Fibroblast of skin of back (primary cell): ENCODE results near the gene MC1R. TPM values are rescaled to one million over a fixed set of nuclear protein-coding genes. Genes with fewer than 3 reads are reported as not detected.
A peak's percentile ranks its signal among the peaks of the same experiment; 100 is the strongest.
"Not testable (repeated sequence)": the region's sequence is repeated elsewhere in the genome, so short reads cannot be mapped to it uniquely, and the experiment has no call there.

Source experiments
- DNase-seq: peaks from one replicate; pipeline ENCODE4 v3.0.0-alpha.2; 2013
- polyA plus RNA-seq, 2 experiments: library from polyadenylated mRNA; unstranded; fragments of 120-200 nt; gene quantifications; one replicate each; pipeline ENCODE4 v1.2.1, GENCODE V29; 2013; ENCODE audit not compliant: insufficient read length in 2 of 2

Gene MC1R
- 4.6 TPM for polyA plus RNA-seq (2013, experiment 1 of 2; ENCODE audit: insufficient read length)
- 2.9 TPM for polyA plus RNA-seq (2013, experiment 2 of 2; ENCODE audit: insufficient read length)

GRCh38 chr16:89918453-89919347, at the start of gene MC1R:
Gene MC1R (plus strand): TSS chr16:89918862. CDS start chr16:89919259, 397 bp downstream.
- DNase-seq = peak; percentile 62

GRCh38 chr16:89869911-89870310, 48.8 kb upstream of the MC1R start:
- DNase-seq = no peak

GRCh38 chr16:89870440-89870839, 48.2 kb upstream of the MC1R start:
- no peak for DNase-seq

GRCh38 chr16:89871895-89872294, 46.8 kb upstream of the MC1R start:
- DNase-seq = no peak

GRCh38 chr16:89873109-89873971, 45.3 kb upstream of the MC1R start, which contains the start of gene TCF25:
Gene TCF25 (plus strand): TSS chr16:89873592. CDS start chr16:89873668, 76 bp downstream.
- peak; percentile 86 for DNase-seq

- peak; percentile 90 for DNase-seq
Observed at GRCh38 chr16:89873972-89874689, 44.5 kb upstream of the MC1R start.

GRCh38 chr16:89879123-89879522, 39.5 kb upstream of the MC1R start:
- DNase-seq = not testable (repeated sequence)

GRCh38 chr16:89880477-89881367, 37.9 kb upstream of the MC1R start:
- no peak for DNase-seq

- DNase-seq = no peak
Observed at GRCh38 chr16:89881368-89881730, 37.3 kb upstream of the MC1R start.

- no peak for DNase-seq
Observed at GRCh38 chr16:89883346-89884040, 35.2 kb upstream of the MC1R start.

- DNase-seq = no peak
Observed at GRCh38 chr16:89884041-89884421, 34.6 kb upstream of the MC1R start.

GRCh38 chr16:89887243-89887642, 31.4 kb upstream of the MC1R start:
- DNase-seq = no peak

- no peak for DNase-seq
Observed at GRCh38 chr16:89890200-89890599, 28.5 kb upstream of the MC1R start.

GRCh38 chr16:89890886-89891657, 27.6 kb upstream of the MC1R start:
- no peak for DNase-seq

GRCh38 chr16:89892055-89892630, 26.5 kb upstream of the MC1R start:
- no peak for DNase-seq

GRCh38 chr16:89892635-89893034, 26.0 kb upstream of the MC1R start:
- DNase-seq = no peak

- no peak for DNase-seq
Observed at GRCh38 chr16:89893642-89894548, 24.8 kb upstream of the MC1R start.

- DNase-seq = no peak
Observed at GRCh38 chr16:89895482-89896250, 23.0 kb upstream of the MC1R start.
